Calu3 (cell line): ENCODE data around the gene IL1B. TPM values are rescaled to one million over a fixed set of nuclear protein-coding genes. Genes with fewer than 3 reads are reported as not detected.

Source experiments
- BruUV-seq: library from RNA; stranded (reverse); fragments of 400-500 nt; replicated peaks from 2 replicates; lab custom pipeline; 2021; lab: Mats Ljungman, UMichigan
- CTCF ChIA-PET: fragments of 300-600 bp; sonication (Branson Sonifier 250); formaldehyde crosslinking; loops from one replicate; lab custom pipeline; 2022; ENCODE audit warnings: antibody characterized with exemption; lab: Charles Lee
- DNase-seq: peaks from one replicate; pipeline ENCODE4 v3.0.0; 2022
- H3K27ac Mint-ChIP-seq: one replicate; pipeline ENCODE4 v1.8.0; 2022; ENCODE audit warnings: mixed read lengths; ENCODE audit not compliant: unreplicated experiment
- H3K27me3 Mint-ChIP-seq: one replicate; pipeline ENCODE4 v1.8.0; 2022; ENCODE audit warnings: mixed read lengths; ENCODE audit not compliant: unreplicated experiment
- H3K36me3 Mint-ChIP-seq: one replicate; pipeline ENCODE4 v1.8.0; 2022; ENCODE audit warnings: mild to moderate bottlenecking, moderate library complexity, mixed read lengths; ENCODE audit not compliant: insufficient read depth, unreplicated experiment
- H3K4me1 Mint-ChIP-seq: one replicate; pipeline ENCODE4 v1.8.0; 2022; ENCODE audit warnings: mild to moderate bottlenecking, low read depth, mixed read lengths; ENCODE audit not compliant: unreplicated experiment
- H3K4me3 Mint-ChIP-seq: one replicate; pipeline ENCODE4 v1.8.0; 2022; ENCODE audit warnings: mild to moderate bottlenecking, low read depth, moderate library complexity, mixed read lengths; ENCODE audit not compliant: unreplicated experiment
- H3K9me3 Mint-ChIP-seq: one replicate; pipeline ENCODE4 v1.8.0; 2022; ENCODE audit warnings: low read depth, mixed read lengths; ENCODE audit not compliant: unreplicated experiment
- CTCF ChIP-seq: fragments of 200-600 bp; IDR thresholded peaks from one replicate; pipeline ENCODE4 v1.8.0; 2022; ENCODE audit warnings: antibody characterized with exemption; ENCODE audit not compliant: unreplicated experiment
- intact Hi-C: fragments of 100-400 bp; cut with micrococcal nuclease; formaldehyde crosslinking; loops from one replicate; pipeline ENCODE4 v1.10.0; 2022; ENCODE audit not compliant: unreplicated experiment
- total RNA-seq: library from RNA; stranded (reverse); gene quantifications from 2 replicates; pipeline ENCODE4 v1.2.3, GENCODE V29; 2022

Gene IL1B
- total RNA-seq, 1 experiment from 2014 or later: 15.5 TPM

GRCh38 chr2:112836163-112836560 lies 417 bp downstream of the IL1B start:
- Mint-ChIP-seq H3K27ac (peak overlapping the region; percentile 28), H3K27me3 (no peaks in the 10 kb centered on the region), H3K9me3 (peaks cover 3% of the 10 kb centered on the region), H3K36me3 (peaks cover 11% of the 10 kb centered on the region), H3K4me1 (peaks cover 76% of the 10 kb centered on the region), H3K4me3 (peak overlapping the region; percentile 61)
- TSS peak; percentile 81 for BruUV-seq
- intact Hi-C loops: no loop called here
- TF ChIP-seq CTCF: no peak
- DNase-seq: no peak
- CTCF ChIA-PET: interaction anchor here (1.0 kb wide), 1 partner anchor 105 kb away, joined by 4 read pairs; no protein-coding TSS in a partner anchor

GRCh38 chr2:112835536-112836162 lies 930 bp downstream of the IL1B start:
- peak overlapping the region; percentile 61 for H3K4me3 Mint-ChIP-seq
- intact Hi-C loops: no loop called here
- no peak for DNase-seq
- CTCF ChIA-PET: interaction anchor here (1.3 kb wide), 1 partner anchor 18 kb away, joined by 5 read pairs; no protein-coding TSS in a partner anchor
- peaks cover 78% of the 10 kb centered on the region for H3K4me1 Mint-ChIP-seq
- H3K27me3 Mint-ChIP-seq: no peaks in the 10 kb centered on the region
- no peak for TF ChIP-seq CTCF
- BruUV-seq: no TSS peak
- H3K27ac Mint-ChIP-seq: no peak overlapping the region
- peaks cover 3% of the 10 kb centered on the region for H3K9me3 Mint-ChIP-seq
- peaks cover 14% of the 10 kb centered on the region for H3K36me3 Mint-ChIP-seq

- H3K9me3 Mint-ChIP-seq: peaks cover 3% of the 10 kb centered on the region
- intact Hi-C loops: no loop called here
- no TSS peak for BruUV-seq
- CTCF ChIA-PET: interaction anchor here (1.3 kb wide), 1 partner anchor 17 kb away, joined by 5 read pairs; no protein-coding TSS in a partner anchor
- H3K27me3 Mint-ChIP-seq: no peaks in the 10 kb centered on the region
- TF ChIP-seq CTCF: no peak
- peaks cover 73% of the 10 kb centered on the region for H3K4me1 Mint-ChIP-seq
- no peak overlapping the region for H3K27ac Mint-ChIP-seq
- H3K36me3 Mint-ChIP-seq: peaks cover 20% of the 10 kb centered on the region
- DNase-seq: no peak
- H3K4me3 Mint-ChIP-seq: peak overlapping the region; percentile 61
Measured at GRCh38 chr2:112835061-112835501, 1.5 kb downstream of the IL1B start.

DNA sequence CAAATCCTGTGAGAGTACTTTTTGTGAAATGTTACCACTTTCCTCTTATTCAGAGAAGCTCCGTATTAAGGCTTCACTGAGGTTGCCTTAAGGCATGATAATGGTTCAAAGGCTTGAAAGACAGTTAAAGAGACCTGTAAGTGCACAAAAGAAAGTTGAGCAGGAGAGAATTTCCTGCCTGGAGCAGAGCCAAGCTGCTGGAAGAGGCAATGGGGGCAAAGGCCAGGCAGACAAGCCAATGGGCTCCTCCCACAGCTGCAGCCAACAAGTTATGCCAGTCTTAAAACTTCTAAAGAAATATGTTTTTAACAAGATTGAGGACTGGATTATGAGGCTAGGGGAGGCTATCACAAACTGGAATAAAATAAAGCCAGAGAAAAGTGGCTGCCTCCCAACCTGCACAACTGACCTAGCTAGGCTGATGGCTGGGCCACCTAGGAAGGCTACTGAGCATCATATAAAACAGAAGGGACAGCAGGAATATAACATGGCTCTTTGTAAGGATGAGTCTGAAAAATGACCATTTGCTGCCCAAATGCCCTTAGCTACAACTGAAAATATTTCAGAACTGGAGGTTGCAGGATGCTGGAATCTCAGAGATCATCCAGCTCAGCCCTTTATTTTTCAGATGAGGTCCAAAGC lies 2.1 kb downstream of the IL1B start:
- CTCF ChIA-PET: interaction anchor here (0.9 to 1.3 kb wide), 2 partner anchors 17 to 107 kb away, joined by 3 to 5 read pairs; no protein-coding TSS in a partner anchor
- H3K9me3 Mint-ChIP-seq: peaks cover 3% of the 10 kb centered on the region
- peaks cover 20% of the 10 kb centered on the region for H3K36me3 Mint-ChIP-seq
- TF ChIP-seq CTCF: no peak
- peak overlapping the region; percentile 7 for H3K4me3 Mint-ChIP-seq
- intact Hi-C loops: loop anchor here (5.0 kb wide), 1 partner anchor 33 kb away; no protein-coding TSS in a partner anchor
- no peaks in the 10 kb centered on the region for H3K27me3 Mint-ChIP-seq
- BruUV-seq: no TSS peak
- peak; percentile 78 for DNase-seq
- H3K27ac Mint-ChIP-seq: peak overlapping the region; percentile 35
- peaks cover 70% of the 10 kb centered on the region for H3K4me1 Mint-ChIP-seq
